Measurements from ENCODE around the gene DENND10. TPM values are rescaled to one million over a fixed set of nuclear protein-coding genes. Genes with fewer than 3 reads are reported as not detected.

DENND10 gene
- total RNA-seq, 2 experiments from 2014 or later: 40.4 to 45.6 TPM

DNA sequence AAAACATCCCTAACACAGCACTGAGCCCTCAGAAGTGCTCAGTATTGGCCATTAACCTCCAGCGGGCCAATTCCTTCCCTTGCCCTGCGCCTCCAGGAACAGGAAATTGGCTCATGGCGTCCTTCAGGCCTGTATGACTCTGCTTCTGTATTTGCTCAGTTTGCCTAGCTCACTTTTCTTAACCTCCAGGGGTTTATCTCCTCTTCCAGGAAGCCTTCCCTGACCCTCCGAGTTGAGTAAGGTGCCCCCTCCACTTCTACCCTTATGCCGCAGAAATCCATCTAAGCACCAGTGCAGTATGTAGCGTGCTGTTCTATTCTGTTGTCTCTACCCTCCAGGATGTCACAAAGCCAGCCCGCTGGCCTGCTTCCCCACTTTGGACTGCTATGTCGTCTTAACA is 62.7 kb downstream of the DENND10 start:
- no peak for DNase-seq
- Mint-ChIP-seq H3K4me3 (peak overlapping the region; percentile 94), H3K9me3 (no peaks in the 10 kb centered on the region), H3K27me3 (no peaks in the 10 kb centered on the region), H3K27ac (peak overlapping the region; percentile 90), H3K4me1 (ENCODE audit: low read depth) (peaks cover 49% of the 10 kb centered on the region), H3K36me3 (ENCODE audit: low read depth) (peaks cover 64% of the 10 kb centered on the region)
- TF ChIP-seq, protein P1, sequence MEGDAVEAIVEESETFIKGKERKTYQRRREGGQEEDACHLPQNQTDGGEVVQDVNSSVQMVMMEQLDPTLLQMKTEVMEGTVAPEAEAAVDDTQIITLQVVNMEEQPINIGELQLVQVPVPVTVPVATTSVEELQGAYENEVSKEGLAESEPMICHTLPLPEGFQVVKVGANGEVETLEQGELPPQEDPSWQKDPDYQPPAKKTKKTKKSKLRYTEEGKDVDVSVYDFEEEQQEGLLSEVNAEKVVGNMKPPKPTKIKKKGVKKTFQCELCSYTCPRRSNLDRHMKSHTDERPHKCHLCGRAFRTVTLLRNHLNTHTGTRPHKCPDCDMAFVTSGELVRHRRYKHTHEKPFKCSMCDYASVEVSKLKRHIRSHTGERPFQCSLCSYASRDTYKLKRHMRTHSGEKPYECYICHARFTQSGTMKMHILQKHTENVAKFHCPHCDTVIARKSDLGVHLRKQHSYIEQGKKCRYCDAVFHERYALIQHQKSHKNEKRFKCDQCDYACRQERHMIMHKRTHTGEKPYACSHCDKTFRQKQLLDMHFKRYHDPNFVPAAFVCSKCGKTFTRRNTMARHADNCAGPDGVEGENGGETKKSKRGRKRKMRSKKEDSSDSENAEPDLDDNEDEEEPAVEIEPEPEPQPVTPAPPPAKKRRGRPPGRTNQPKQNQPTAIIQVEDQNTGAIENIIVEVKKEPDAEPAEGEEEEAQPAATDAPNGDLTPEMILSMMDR (IDR thresholded peaks at IDR 0.05): no peak
- ChIA-PET CTCF (no interaction called here), POLR2A (interaction anchor here (0.6 to 1.5 kb wide), 2 partner anchors 14 to 45 kb away, joined by 3 read pairs; no protein-coding TSS in a partner anchor)
- Histone ChIP-seq H3K36me3 (ENCODE audit: insufficient read depth, low read length) (peaks cover 36% of the 10 kb centered on the region), H3K4me1 (ENCODE audit: insufficient read depth, low read length) (peaks cover 24% of the 10 kb centered on the region), H3K9me3 (ENCODE audit: control insufficient read depth in 1 of 2, insufficient read depth in 1 of 2, low read length in 2 of 2) (no peaks in the 10 kb centered on the region), H3K27me3 (ENCODE audit: control insufficient read depth in 1 of 2, insufficient read depth in 2 of 2, low read length in 2 of 2) (no peaks in the 10 kb centered on the region), H3K27ac (ENCODE audit: low read depth in 1 of 2, low read length in 2 of 2) (no peak overlapping the region), H3K4me3 (ENCODE audit: low read length) (no peak overlapping the region)
- ATAC-seq (ENCODE audit: poor library complexity): no peak
- intact Hi-C loops (cut with DNase I, micrococcal nuclease): loop anchor here (5.0 to 10.0 kb wide), 2 partner anchors 412 to 706 kb away; partner anchors contain the start of genes CACUL1 (in 2 of the 2) and MCMBP (in 1 of the 2)

DNA sequence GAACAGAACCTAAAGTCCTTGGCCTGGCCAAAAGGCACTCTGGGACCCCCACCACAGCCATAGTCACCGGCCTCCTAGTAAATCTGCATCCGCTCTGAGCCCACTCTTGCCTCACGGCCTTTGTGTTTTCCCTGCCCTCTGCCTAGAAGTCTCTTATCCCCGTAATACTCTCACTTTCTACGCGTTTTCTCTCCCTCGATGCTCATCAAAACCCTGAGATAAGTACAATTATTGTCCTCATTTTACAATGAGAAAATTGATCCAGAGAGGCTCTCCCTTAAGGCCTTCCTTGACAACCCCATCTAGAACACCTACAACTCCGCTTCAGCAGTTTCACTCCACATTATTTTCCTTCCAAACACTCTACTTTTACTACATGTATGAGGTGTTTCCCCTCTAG is 63.1 kb downstream of the DENND10 start:
- H3K27me3 ChIP-seq (ENCODE audit: control insufficient read depth in 1 of 2, insufficient read depth in 2 of 2, low read length in 2 of 2): no peaks in the 10 kb centered on the region
- TF ChIP-seq, protein P1 (IDR thresholded peaks at IDR 0.05): no peak
- intact Hi-C loops (cut with DNase I, micrococcal nuclease): loop anchor here (5.0 to 10.0 kb wide), 2 partner anchors 412 to 705 kb away; partner anchors contain the start of genes CACUL1 (in 2 of the 2) and MCMBP (in 1 of the 2)
- H3K4me3 ChIP-seq (ENCODE audit: low read length): no peak overlapping the region
- peak overlapping the region; percentile 94 for H3K4me3 Mint-ChIP-seq
- H3K9me3 ChIP-seq (ENCODE audit: control insufficient read depth in 1 of 2, insufficient read depth in 1 of 2, low read length in 2 of 2): no peaks in the 10 kb centered on the region
- H3K36me3 Mint-ChIP-seq (ENCODE audit: low read depth): peaks cover 64% of the 10 kb centered on the region
- POLR2A ChIA-PET: interaction anchor here (0.6 kb wide), 1 partner anchor 45 kb away, joined by 3 read pairs; no protein-coding TSS in a partner anchor
- CTCF ChIA-PET: no interaction called here
- H3K27me3 Mint-ChIP-seq: no peaks in the 10 kb centered on the region
- DNase-seq (no peak), ATAC-seq (ENCODE audit: poor library complexity) (no peak)
- no peaks in the 10 kb centered on the region for H3K9me3 Mint-ChIP-seq
- H3K4me1 ChIP-seq (ENCODE audit: insufficient read depth, low read length): peaks cover 24% of the 10 kb centered on the region
- peaks cover 46% of the 10 kb centered on the region for H3K4me1 Mint-ChIP-seq (ENCODE audit: low read depth)
- peak overlapping the region; percentile 90 for H3K27ac Mint-ChIP-seq
- peaks cover 40% of the 10 kb centered on the region for H3K36me3 ChIP-seq (ENCODE audit: insufficient read depth, low read length)
- H3K27ac ChIP-seq (ENCODE audit: low read depth in 1 of 2, low read length in 2 of 2): no peak overlapping the region

DNA sequence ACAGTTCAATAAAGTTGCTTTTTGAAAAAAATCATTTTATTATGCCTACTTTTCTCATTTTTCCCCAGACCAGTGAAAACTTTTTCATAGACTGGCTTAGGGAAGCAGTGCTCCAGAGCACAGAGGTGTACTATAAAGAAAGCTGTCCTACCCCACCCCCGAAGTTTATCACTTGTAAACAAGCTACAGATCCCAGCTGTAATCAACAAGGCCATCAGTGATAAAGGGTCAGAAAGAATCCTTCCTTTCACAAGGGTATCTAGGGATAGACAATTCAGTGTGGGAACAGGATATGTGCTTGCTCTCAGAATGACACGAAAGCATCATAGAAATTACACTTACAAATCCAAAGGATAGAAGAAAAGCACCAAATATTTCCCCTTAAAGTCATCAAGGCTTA is 70.2 kb downstream of the DENND10 start:
- Mint-ChIP-seq H3K4me1 (ENCODE audit: low read depth) (peaks cover 32% of the 10 kb centered on the region), H3K4me3 (no peak overlapping the region), H3K27me3 (no peaks in the 10 kb centered on the region), H3K36me3 (ENCODE audit: low read depth) (peaks cover 76% of the 10 kb centered on the region), H3K9me3 (no peaks in the 10 kb centered on the region), H3K27ac (no peak overlapping the region)
- Histone ChIP-seq H3K27ac (ENCODE audit: low read depth in 1 of 2, low read length in 2 of 2) (no peak overlapping the region), H3K27me3 (ENCODE audit: control insufficient read depth in 1 of 2, insufficient read depth in 2 of 2, low read length in 2 of 2) (no peaks in the 10 kb centered on the region), H3K4me1 (ENCODE audit: insufficient read depth, low read length) (peaks cover 25% of the 10 kb centered on the region), H3K36me3 (ENCODE audit: insufficient read depth, low read length) (peaks cover 66% of the 10 kb centered on the region), H3K9me3 (ENCODE audit: control insufficient read depth in 1 of 2, insufficient read depth in 1 of 2, low read length in 2 of 2) (no peaks in the 10 kb centered on the region), H3K4me3 (ENCODE audit: low read length) (no peak overlapping the region)
- CTCF ChIA-PET: no interaction called here
- TF ChIP-seq, protein P1 (IDR thresholded peaks at IDR 0.05): no peak
- POLR2A ChIA-PET: interaction anchor here (1.0 kb wide), 1 partner anchor 9 kb away, joined by 5 read pairs; the partner anchor contains the start of gene SFXN4
- DNase-seq: no peak
- intact Hi-C loops (cut with DNase I, micrococcal nuclease): no loop called here
- no peak for ATAC-seq (ENCODE audit: poor library complexity)
